Measurements from ENCODE around the gene HTR2C. TPM values are rescaled to one million over a fixed set of nuclear protein-coding genes. Genes with fewer than 3 reads are reported as not detected.

HTR2C gene
- polyA plus RNA-seq, 2 of the 4 experiments (the other 2 are of a cell fraction), result not detected

- no peak for ATAC-seq
- CTCF ChIA-PET, result no interaction called here
- DNase-seq (ENCODE audit: low read depth in 1 of 2, low spot score in 1 of 2), result no peak
- WGBS (ENCODE audit: missing lambda C conversion rate), result 57% methylated on average over 1 of the region's 1 CpG
- Histone ChIP-seq H3K27ac (no peak overlapping the region), H3K9me3 (no peaks in the 10 kb centered on the region), H3K4me2 (no peak overlapping the region), H3K4me3 (no peak overlapping the region), H3K4me1 (no peaks in the 10 kb centered on the region)
- TF ChIP-seq EHMT2 (IDR thresholded peaks at IDR 0.05; ENCODE audit: low read depth) (no peak), ESRRA (IDR thresholded peaks at IDR 0.05; ENCODE audit: borderline replicate concordance, low read length) (no peak), PHF8 (IDR thresholded peaks at IDR 0.05; ENCODE audit: borderline replicate concordance, low read depth) (no peak), ELK1 (IDR thresholded peaks at IDR 0.05; ENCODE audit: low read depth, low read length) (no peak), HES2 (IDR thresholded peaks at IDR 0.05) (no peak), MAX (IDR thresholded peaks at IDR 0.05) (no peak), POLR2A (IDR thresholded peaks at IDR 0.05; ENCODE audit: low read length) (no peak), TFCP2L1 (CRISPR knock-in tag; IDR thresholded peaks at IDR 0.05) (no peak), CTCF (IDR thresholded peaks at IDR 0.05) (no peak), ZSCAN20 (CRISPR knock-in tag; IDR thresholded peaks at IDR 0.05) (no peak), HEYL (CRISPR knock-in tag; IDR thresholded peaks at IDR 0.05) (no peak), SREBF2 (IDR thresholded peaks at IDR 0.05) (no peak), KDM5A (IDR thresholded peaks at IDR 0.05) (no peak), EP300 (IDR thresholded peaks at IDR 0.05) (no peak), POLR2AphosphoS2 (conservative IDR thresholded peaks at IDR 0.05; ENCODE audit: low read length) (no peak), FOSB (CRISPR knock-in tag; IDR thresholded peaks at IDR 0.05) (no peak), BCL3 (IDR thresholded peaks at IDR 0.05) (no peak), FOXS1 (CRISPR knock-in tag; IDR thresholded peaks at IDR 0.05) (no peak)
- no peak for FAIRE-seq
- POLR2A ChIA-PET, result no interaction called here
Measured at GRCh38 chrX:114635986-114636385, 52.1 kb downstream of the HTR2C start.

- POLR2A ChIA-PET, result no interaction called here
- Histone ChIP-seq H3K9me3 (no peaks in the 10 kb centered on the region), H3K4me1 (no peaks in the 10 kb centered on the region), H3K4me3 (no peak overlapping the region), H3K27ac (no peak overlapping the region), H3K4me2 (no peak overlapping the region)
- ATAC-seq, result no peak
- CTCF ChIA-PET, result no interaction called here
- TF ChIP-seq EHF (CRISPR knock-in tag; IDR thresholded peaks at IDR 0.05) (no peak), HMGXB4 (CRISPR knock-in tag; IDR thresholded peaks at IDR 0.05; ENCODE audit: borderline replicate concordance) (no peak), JUNB (IDR thresholded peaks at IDR 0.05) (no peak), FOXS1 (CRISPR knock-in tag; IDR thresholded peaks at IDR 0.05) (no peak), ZNF302 (CRISPR knock-in tag; IDR thresholded peaks at IDR 0.05) (no peak), EHMT2 (IDR thresholded peaks at IDR 0.05; ENCODE audit: low read depth) (no peak)
- no peak for FAIRE-seq
- DNase-seq (ENCODE audit: low read depth in 1 of 2, low spot score in 1 of 2), result no peak
Measured at GRCh38 chrX:114650351-114650750, 66.5 kb downstream of the HTR2C start.

Measured in A549 (cell line).